GM19438 (cell line): ENCODE results near the gene OR14I1.

Source experiments
- ATAC-seq: cut with Tn5 transposase; IDR thresholded peaks from one replicate; pipeline ENCODE4 v1.9.1; 2021; ENCODE audit warnings: low read depth; ENCODE audit not compliant: unreplicated experiment

OR14I1 gene

DNA sequence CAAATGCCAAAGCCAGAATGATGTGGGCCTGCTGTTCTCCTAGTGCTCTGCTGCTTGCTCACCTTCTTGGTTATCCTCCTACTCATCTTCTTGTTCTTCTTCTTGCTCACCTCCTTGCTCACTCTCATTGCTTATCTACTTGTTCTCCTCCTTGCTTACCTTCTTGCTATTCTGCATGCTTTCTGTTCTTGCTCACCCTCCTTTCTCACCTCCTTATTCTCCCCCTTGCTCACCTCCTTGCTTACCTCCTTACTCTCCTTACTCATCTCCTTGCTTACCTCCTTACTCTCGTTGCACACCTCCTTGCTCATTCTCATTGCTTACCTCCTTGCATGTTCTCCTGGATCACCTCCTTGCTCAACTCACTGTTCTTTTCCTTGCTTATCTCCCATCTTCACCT lies at the start of gene OR14I1:
TSS of gene OR14I1 (minus strand) at position 53 of the 400 bp plus-strand sequence.
- ATAC-seq, result no peak

DNA sequence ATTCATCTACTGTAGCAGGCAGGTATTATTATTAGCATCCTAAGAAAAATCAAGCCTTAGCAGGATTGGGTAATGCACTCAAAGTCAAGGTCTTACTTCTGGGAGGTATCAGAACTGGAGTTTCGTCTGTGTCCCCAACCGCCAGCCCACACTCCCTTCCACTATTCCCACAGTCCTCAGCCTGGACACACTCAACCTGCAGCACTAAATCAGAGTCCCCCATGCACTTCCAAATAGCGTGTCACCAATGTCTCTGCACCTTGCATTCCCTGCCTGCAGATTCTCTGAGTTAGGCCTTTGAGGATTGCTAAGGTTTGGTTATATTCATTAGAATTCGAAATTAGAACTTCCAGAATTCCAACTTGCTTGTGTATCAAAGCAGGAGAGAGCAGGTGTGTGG lies 49.1 kb upstream of the OR14I1 start:
- ATAC-seq, result no peak

DNA sequence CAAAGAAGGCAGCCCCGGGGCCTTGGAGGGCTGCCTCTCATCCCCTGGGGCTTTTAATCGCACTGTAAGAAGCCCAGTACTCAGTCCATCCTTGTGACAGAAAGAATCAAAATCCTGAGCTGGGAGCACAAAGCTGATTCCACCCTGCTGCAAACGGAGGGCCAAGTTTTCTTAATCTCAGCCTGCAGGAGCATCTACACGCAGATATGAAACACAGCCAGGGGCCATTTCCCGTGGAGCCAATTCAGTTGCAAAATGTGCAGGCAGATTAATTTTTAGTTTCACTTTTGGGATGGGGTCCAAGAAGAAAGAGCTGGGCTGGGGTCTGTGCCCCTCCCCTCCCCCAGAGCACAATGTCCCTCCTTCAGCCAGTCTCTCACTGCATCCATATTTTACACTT lies 48.6 kb upstream of the OR14I1 start:
- no peak for ATAC-seq

DNA sequence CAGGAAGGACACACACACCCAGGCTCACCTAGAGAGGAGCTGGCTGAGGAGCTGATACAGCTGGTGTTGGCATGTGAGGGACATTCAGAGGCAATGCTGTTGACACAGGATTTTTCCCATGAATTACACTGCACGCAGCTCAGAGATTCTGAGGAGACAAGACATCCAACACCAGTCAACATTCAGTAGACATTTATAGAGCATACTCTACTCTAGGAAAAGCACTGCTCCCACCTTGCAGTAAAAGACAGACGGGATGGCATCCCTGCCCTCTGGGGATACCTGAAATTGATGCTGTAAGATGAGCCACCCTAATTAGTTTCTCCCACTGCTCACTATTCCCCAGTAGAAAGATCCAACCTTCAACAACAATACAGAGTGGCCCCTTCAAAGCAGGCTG lies 47.9 kb upstream of the OR14I1 start:
- no peak for ATAC-seq

DNA sequence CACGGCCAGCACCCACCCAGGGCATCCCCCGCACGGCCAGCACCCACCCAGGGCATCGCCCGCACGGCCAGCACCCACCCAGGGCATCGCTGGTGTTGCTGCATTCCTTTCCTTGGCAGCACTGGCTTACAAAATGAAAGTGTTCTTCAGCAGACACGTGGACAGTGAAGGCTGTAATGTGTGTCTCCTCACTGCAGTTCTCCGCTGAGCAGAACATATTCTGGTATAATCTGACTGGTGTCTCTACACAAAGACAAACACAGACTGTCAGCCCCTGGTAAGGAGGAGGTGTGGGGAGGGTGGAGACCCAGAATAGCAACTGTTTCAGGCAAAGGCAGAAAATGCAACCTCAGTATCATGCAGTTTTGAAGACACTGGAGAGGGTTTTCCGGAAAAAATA lies 45.6 kb upstream of the OR14I1 start:
- no peak for ATAC-seq

DNA sequence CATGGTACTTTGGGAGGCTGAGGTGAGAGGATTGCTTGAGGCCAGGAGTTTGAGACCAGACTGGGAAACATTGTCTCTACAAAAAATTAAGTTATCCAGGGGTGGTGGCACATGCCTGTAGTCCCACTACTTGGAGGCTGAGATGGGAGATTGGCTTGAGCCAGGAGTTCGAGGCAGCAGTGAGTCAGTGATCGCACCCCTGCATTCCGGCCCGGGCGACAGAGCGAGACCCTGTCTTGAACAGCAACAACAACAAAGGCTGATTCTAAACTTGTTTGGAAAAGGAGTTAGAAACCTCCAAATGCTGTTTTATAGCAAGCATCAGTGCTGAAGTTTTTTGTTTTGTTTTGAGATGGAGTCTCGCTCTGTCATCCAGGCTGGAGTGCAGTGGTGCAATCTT lies 38.3 kb upstream of the OR14I1 start:
- ATAC-seq, result no peak

DNA sequence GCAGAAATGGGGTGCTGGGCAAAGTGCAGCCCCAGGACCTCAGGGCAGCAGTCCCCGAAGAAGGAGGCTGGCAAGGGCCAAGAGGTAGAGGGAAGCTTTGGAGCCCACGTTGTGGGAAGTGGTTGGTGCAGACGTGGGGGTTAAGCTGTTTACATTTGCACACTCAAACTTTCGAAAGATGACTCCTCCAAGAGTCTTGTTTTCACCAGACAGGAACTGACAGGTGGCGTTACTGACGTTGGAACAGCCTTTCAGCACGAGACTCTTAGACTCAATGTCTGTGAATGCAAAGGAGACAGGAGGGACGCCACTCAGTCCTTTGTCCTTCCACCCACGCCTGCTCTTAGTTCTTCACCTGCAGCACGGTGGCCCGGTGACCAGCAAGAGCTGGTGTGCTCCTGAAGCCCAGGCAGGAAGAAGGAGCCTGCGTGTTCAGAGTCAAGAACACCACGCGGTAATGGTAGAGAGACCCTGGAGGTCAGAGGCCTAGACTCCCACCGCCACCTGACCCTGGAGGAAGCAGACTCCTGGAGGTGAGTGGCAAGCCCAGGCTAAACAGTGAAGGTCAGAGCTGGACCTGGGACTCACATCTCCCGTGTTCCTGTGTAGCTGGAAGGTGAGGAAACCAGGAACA lies 37.1 kb upstream of the OR14I1 start:
- no peak for ATAC-seq

DNA sequence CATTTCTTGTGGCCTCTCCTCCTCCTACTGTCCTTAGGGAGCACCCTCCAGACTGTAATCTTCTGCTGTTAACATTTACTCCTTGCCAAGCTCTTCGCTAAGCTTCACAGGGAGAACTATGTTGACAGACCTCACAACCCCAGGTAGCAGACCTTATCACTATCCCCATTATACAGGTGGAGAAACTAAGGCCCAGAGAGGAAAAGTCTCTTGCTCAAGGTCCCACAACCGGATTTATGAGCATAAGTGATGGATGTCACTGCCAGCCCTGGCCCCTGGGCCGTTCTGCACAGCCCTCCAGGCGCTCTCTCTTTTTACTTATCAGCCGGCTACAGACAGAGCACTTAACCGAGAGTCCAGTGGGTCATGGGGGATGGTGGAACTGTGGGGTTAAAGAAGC lies 34.9 kb upstream of the OR14I1 start:
- ATAC-seq, result no peak

DNA sequence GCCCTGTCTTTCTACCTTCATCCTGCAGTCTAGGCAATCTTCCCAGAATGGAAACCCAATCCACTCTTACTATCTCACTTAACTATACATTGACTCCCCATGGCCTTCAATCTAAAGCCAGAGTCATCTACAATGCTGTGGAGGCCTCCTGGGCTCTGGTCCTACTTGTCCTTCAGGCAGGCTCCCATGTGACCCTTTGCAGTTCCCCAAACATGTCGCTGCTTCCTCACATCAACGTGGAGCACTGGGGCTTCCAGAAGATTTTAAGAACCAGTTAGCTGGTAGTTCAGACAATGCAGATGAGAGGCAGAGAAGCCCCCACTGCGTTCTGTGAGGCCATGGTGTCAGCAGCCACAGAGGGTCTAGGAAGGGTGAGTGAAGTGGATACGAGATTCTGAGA lies 34.4 kb upstream of the OR14I1 start:
- ATAC-seq, result no peak

DNA sequence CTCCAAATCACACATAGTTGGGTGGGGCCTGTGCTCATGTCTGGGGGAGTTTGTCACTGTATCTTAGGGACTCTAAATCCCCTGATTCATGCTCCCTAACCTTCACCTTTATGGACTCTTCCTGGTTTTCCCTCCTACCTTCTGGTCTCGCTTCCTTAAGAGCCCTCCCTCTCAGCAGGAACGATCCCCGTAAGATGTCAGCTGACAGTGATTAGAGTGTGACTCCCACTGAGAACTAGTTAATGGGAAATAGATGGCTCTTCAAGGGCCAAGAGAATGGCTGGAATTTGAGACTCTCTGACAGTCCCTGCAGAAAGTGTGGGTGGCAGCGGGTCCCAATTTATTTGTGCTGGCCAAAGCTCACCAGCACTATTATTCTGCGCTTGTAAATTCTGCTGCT lies 31.0 kb upstream of the OR14I1 start:
- ATAC-seq, result no peak

DNA sequence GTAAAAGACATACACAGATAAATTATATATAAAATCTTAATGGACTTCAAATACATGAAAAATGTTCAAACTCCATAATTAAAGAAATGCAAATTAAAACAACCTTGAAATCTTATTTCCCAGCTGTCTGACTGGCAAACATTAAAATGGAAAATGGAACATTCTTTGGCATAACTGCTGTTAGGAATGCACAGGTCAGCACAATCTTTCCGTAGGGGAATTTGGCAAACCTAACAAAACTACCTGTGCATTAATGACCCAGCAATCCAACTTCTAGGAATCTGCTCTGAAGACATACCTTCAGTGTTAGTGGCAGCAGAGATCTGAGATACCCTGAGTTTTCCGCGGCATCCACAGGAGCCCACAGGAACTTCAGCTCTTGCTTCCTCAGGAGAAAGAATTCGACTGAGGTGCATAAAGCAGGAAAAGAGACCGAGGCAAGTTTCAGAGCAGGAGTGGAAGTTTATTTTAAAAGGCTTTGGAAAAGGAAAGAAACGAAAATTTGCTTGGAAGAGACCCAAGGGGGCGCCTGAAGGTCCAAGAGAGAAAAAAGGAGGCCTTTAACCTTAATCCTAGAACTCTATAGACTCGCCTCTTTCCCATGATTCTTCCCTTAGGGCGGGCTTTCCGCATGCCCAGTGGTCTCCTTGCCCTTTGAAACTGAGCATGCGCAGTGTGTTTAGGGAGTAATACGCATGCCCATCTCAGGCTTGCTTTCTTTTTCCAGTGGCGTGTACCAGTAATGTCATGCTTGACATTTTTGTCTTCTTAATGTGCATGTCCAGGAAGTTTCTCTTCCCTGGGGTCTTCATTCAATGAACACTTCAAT lies 28.2 kb upstream of the OR14I1 start:
- no peak for ATAC-seq

DNA sequence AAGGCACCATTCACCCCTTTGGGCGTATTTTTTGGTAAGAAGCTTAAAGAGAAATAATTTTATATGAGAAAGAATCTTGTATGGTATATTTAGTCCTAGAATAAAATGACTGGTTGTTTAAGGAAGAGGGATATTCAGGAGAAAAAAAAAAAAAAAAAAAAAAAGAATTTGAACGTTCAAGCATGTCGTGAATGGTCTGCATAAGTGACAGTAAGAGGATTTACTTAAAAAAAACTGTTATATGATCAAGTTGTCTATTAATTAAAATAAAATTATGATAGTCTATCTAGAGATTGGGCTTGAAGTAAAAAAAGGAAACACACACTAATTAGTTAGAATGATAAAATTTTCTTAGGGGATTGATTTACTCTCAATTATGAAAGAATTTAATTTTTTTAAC lies 11.7 kb upstream of the OR14I1 start:
- no peak for ATAC-seq

DNA sequence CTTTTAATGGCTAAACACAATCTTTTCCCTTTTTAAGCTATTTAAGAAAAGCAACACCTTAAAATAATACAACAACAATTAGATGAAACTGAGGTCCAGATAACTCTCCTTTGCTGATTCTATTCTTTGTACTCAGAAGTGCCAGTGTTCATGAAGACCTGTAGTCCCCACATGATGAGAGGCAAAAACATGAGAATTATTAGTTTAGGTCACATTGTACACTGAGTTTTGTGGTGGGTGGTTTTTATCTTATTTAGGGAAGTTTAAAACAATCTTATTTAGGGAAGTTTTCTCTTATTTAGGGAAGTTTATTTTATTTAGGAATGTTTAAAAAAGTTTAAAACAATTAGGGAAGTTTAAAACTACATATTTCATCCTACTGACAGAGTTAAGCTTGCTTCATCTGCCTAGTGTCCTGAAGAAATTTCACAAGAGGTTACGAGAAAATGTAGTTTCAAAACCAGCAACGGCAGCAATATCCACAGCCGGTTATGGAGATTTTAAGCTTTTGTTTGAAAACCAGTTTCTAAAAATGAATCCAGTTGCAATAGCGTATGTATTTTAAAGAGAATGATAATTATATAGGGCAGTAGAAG lies 7.8 kb upstream of the OR14I1 start:
- ATAC-seq, result no peak

DNA sequence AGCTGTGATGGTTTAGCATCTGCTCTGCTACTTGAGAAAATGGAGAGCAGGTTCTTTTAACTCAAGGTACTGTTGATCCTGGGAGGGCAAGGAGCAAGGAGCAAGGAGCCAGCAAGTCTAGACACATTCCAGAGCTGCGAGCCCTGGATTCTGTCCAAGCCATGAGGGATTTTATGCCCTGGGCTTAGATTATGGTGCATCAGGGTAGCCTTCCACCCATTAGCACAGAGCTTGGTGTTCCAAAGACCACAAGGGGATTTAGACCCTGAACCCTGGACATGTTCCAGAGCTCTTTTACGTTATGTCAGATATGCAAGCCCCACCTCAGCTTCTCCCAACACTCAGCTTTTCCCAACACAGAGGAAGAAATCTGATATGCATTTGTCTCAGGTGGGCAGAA lies 2.0 kb upstream of the OR14I1 start:
- no peak for ATAC-seq

DNA sequence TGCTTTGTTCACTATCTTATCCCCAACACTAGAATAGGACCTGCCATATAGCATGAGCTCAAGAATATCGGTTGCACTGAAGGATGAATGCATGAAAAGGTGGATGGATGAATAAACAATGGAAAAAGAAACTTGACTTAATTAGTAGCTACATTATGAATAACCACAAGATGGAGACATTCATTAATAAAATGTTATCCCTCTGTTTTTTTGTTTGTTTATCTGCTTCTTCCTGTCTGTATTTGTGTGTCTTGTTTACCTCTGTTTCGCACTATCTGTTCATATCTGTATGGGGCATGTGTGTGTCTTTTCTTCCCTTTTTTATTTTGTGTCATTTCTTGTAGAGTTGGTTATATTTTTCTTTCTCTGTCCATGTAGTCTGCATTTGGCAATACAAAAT lies 1.1 kb upstream of the OR14I1 start:
- ATAC-seq, result no peak

DNA sequence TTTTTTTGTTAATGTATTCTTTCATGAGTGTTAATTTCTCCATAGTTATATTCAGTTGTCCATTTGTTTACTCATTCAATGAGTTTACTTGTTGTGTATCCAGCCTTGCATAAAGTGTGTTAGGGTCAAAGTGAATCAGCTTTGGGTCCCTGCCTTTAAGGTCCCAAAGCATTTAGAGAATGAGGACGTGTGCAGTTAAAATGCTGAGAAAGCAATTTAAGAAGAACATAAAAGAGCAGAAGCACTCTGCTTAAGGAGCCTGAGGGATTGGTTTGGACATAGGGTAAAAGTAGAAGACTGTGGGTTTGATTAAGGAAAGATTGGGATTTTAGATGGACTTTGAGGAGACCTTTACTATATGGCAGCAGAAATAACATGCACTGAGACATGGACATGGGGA lies 3.5 kb downstream of the OR14I1 start:
- ATAC-seq, result no peak

DNA sequence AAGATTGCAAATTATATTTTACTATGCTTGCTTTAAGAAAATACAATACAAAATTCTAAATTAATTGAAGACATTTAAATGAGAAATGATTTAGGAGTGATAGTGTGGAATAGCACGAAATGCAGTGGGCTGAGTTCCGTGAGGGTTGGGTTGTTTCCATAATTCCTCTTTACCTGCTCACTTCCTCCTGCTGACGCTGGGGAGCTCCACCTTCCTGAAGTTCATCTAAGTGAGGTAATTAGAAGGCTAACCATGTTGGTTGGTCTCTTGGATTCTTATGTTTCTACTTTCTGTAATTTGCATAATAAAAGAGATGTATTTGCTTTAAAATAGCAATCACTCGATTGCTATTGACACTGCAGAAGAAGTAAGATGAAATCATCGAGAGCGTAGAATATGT lies 4.7 kb downstream of the OR14I1 start:
- no peak for ATAC-seq

DNA sequence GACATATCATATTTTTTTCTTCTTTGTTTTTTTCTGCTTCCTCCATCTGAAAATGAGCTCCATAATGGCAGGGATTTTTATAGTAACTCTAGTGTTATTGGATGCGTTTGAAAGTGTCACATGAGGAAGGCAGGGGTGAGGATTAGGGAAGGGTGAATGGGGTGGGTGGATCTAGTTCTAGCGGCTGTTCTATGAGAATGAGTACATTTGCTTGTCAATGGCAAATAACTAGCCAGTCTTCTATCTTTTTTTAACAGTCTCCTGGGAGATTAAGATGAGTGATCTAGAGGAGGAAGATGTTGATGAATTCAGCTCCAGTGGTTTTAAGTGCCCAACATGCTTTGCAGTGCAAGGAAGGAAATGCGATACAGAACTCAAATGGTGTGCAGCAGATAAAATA lies 5.8 kb downstream of the OR14I1 start:
- no peak for ATAC-seq

DNA sequence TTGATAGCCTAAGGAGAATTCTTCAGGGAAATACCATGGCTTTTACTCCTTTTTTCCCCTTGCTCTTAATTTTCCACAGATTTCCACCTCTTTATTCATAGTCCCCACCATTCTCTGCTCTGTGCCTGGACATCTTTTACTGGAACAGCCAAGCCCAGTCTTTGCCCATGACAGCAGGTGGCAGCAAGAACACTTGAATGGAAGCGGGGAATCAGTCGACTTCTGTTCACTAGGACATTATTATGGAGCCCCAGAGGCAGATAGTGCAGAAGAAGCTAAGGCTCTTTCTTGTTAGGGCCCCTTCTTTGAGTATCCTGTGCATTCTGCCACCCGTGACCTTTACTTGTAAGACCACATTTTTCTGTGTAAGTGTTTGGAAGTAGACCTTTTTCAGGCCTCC lies 6.3 kb downstream of the OR14I1 start:
- no peak for ATAC-seq

DNA sequence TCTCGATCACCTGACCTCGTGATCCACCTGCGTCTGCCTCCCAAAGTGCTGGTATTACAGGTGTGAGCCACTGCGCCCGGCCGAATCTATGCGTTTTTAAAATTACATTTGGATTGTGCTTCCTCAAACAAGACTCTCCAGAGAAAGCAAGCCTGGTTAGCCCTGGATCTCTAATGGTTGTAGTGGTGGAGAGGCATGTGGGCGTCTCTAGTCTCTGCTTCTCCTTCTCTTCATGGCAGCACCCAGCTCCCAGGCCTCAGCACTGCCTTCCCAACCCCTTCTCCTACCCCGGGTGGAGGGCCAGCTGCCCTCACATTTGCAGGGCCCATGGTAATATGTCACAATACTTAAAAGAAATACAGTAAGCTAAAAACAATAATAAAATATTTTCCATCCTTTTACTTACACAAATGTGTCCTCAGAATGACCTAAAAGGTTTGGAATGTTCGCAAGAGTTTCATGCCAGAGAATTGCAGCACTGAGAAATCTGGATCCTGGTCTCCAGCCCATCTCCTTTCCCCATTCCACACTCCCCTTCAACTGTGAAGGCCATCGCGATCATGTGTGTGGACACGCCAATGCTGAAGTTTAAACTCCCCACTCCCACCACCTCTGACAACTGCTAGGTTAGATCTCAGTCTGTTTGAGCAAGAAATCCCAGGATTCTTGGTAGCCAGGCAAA lies 7.0 kb downstream of the OR14I1 start:
- no peak for ATAC-seq

DNA sequence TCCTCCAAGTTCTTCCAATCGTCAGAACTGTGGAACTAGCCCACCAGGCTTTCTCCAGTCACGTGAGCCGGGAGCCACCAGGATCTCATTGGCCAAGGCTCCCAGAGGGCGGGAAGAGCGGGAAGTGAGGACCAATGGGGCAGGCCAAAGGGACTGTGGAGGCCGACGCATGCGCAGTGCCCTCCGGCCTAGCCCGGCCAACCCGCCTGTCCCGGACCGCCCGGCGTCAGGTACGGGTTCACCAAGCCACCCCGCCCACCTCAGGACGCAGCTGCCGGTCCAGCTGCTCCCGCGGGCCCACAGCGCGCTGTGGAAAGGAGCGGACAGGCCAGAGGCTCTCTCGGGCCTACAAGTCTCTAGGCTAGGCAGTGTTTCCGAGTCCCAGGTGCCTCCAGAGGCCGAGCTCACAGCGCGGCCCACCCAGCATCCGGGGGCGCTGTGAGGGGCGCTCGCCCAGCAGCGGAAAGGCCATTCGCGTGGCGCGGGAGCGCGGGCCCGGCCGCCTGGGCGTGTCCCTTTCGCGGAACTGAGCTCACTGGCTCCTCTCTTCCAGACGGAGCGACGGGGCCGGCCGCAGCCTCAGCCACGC lies 10.9 kb downstream of the OR14I1 start:
- no peak for ATAC-seq
